GM23338 (cell line): ENCODE measurements around the gene UEVLD.

ENCODE experiments used
- EZH2phosphoT487 ChIP-seq: fragments of 200-600 bp; sonication (generic); IDR thresholded peaks from one replicate; pipeline ENCODE4 v1.8.1; 2018; ENCODE audit warnings: antibody characterized with exemption; ENCODE audit not compliant: unreplicated experiment
- POLR2AphosphoS5 ChIP-seq: IDR thresholded peaks from 2 replicates; pipeline ENCODE4 v1.6.1; 2016; ENCODE audit warnings: antibody characterized with exemption, low read depth
- STAT1 ChIP-seq: IDR thresholded peaks from one replicate; pipeline ENCODE4 v1.6.1; 2016; ENCODE audit warnings: antibody characterized with exemption; ENCODE audit not compliant: unreplicated experiment
- TF ChIP-seq, protein P1 (sequence below), 2 experiments: fragments of 200-600 bp in 1 of 2; sonication (generic) in 1 of 2; conservative IDR thresholded peaks; 2 replicates each; pipeline versions ENCODE4 v1.5.1 to v1.6.1; 2016 to 2017; ENCODE audit warnings: antibody characterized with exemption in 2 of 2, low read depth in 2 of 2, mild to moderate bottlenecking in 2 of 2, moderate library complexity in 1 of 2
- TF ChIP-seq, protein P2 (sequence below): IDR thresholded peaks from 2 replicates; pipeline ENCODE4 v1.6.1; 2016; ENCODE audit warnings: antibody characterized with exemption

DNA sequence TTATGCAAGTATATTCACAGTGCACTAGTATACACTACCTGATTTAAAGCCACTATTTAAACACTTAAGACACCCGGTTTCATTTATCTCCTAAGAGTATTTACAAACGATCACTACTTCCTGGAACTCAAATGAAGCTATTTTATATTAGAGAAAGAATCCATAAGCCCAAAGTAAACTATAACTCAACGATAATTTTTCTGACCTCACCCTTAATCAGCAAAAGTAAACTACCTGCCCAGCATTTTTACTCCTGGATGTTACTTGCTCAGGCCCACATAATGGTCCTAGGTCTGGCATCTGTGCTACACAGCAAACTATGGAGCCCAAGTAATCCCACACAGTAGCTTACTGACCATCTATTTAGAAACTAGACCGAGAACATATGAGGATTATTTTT lies 95.2 kb downstream of the UEVLD start:
- TF ChIP-seq, protein P1, sequence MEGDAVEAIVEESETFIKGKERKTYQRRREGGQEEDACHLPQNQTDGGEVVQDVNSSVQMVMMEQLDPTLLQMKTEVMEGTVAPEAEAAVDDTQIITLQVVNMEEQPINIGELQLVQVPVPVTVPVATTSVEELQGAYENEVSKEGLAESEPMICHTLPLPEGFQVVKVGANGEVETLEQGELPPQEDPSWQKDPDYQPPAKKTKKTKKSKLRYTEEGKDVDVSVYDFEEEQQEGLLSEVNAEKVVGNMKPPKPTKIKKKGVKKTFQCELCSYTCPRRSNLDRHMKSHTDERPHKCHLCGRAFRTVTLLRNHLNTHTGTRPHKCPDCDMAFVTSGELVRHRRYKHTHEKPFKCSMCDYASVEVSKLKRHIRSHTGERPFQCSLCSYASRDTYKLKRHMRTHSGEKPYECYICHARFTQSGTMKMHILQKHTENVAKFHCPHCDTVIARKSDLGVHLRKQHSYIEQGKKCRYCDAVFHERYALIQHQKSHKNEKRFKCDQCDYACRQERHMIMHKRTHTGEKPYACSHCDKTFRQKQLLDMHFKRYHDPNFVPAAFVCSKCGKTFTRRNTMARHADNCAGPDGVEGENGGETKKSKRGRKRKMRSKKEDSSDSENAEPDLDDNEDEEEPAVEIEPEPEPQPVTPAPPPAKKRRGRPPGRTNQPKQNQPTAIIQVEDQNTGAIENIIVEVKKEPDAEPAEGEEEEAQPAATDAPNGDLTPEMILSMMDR (conservative IDR thresholded peaks at IDR 0.05; ENCODE audit: low read depth in 2 of 2): no peak
- TF ChIP-seq, protein P2, sequence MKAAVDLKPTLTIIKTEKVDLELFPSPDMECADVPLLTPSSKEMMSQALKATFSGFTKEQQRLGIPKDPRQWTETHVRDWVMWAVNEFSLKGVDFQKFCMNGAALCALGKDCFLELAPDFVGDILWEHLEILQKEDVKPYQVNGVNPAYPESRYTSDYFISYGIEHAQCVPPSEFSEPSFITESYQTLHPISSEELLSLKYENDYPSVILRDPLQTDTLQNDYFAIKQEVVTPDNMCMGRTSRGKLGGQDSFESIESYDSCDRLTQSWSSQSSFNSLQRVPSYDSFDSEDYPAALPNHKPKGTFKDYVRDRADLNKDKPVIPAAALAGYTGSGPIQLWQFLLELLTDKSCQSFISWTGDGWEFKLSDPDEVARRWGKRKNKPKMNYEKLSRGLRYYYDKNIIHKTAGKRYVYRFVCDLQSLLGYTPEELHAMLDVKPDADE: no peak
- TF ChIP-seq EZH2phosphoT487 (no peak), POLR2AphosphoS5 (no peak), STAT1 (no peak)
